PC-9 (cell line): ENCODE data around the gene TECPR1. TPM values are rescaled to one million over a fixed set of nuclear protein-coding genes. Genes with fewer than 3 reads are reported as not detected.

ENCODE experiments used
- BruUV-seq: library from RNA; stranded (reverse); fragments of 400-500 nt; replicated peaks from 2 replicates; lab custom pipeline; 2021; lab: Mats Ljungman, UMichigan
- CTCF ChIA-PET: fragments of 300-600 bp; sonication (Branson Sonifier 250); formaldehyde crosslinking; loops from one replicate; lab custom pipeline; 2022; ENCODE audit warnings: antibody characterized with exemption; lab: Charles Lee
- POLR2A ChIA-PET: fragments of 300-600 bp; sonication (Branson Sonifier 250); formaldehyde crosslinking; loops from one replicate; lab custom pipeline; 2022; ENCODE audit warnings: antibody characterized with exemption; ENCODE audit not compliant: unreplicated experiment; lab: Charles Lee
- DNase-seq, 2 experiments: peaks; one replicate each; pipeline versions ENCODE4 v3.0.0 to v3.0.0-alpha.2; 2015 to 2022; ENCODE audit warnings: mixed read lengths in 1 of 2
- H2AFZ ChIP-seq: fragments of 200-600 bp; sonication (generic); 2 replicates; pipeline ENCODE4 v1.8.1; 2017; ENCODE audit warnings: antibody characterized with exemption
- H3F3A ChIP-seq: fragments of 200-600 bp; sonication (generic); 2 replicates; pipeline ENCODE4 v1.8.1; 2017; ENCODE audit warnings: antibody characterized with exemption, mild to moderate bottlenecking, low read depth; ENCODE audit not compliant: insufficient read depth
- H3K27ac ChIP-seq: fragments of 200-600 bp; sonication (generic); 2 replicates; pipeline ENCODE4 v1.6.1; 2016; ENCODE audit warnings: mixed run types
- H3K27me3 ChIP-seq: fragments of 200-600 bp; sonication (generic); 2 replicates; pipeline ENCODE4 v1.6.1; 2016; ENCODE audit warnings: low read depth, mixed run types; ENCODE audit not compliant: insufficient read depth
- H3K36me3 ChIP-seq: fragments of 200-600 bp; sonication (generic); 2 replicates; pipeline ENCODE4 v1.6.1; 2016; ENCODE audit warnings: low read depth, mixed run types
- H3K4me1 ChIP-seq: fragments of 200-600 bp; sonication (generic); replicated peaks from 2 replicates; pipeline ENCODE4 v1.6.1; 2016; ENCODE audit warnings: mixed run types; ENCODE audit not compliant: insufficient read depth
- H3K4me2 ChIP-seq: fragments of 200-600 bp; sonication (generic); 2 replicates; pipeline ENCODE4 v1.6.1; 2017; ENCODE audit warnings: mixed run types
- H3K4me3 ChIP-seq: fragments of 200-600 bp; sonication (generic); 2 replicates; pipeline ENCODE4 v1.6.1; 2016; ENCODE audit warnings: mixed run types
- H3K79me2 ChIP-seq: fragments of 200-600 bp; sonication (generic); 2 replicates; pipeline ENCODE4 v1.6.1; 2017; ENCODE audit warnings: low read depth, mixed run types
- H3K9me2 ChIP-seq: fragments of 200-600 bp; sonication (generic); 2 replicates; pipeline ENCODE4 v1.8.1; 2017; ENCODE audit warnings: mild to moderate bottlenecking; ENCODE audit not compliant: insufficient read depth
- H3K9me3 ChIP-seq: fragments of 200-600 bp; sonication (generic); 2 replicates; pipeline ENCODE4 v1.8.1; 2016; ENCODE audit warnings: low read depth; ENCODE audit not compliant: insufficient read depth
- H4K20me1 ChIP-seq: fragments of 200-600 bp; sonication (generic); 2 replicates; pipeline ENCODE4 v1.8.1; 2017; ENCODE audit not compliant: insufficient read depth
- EZH2 ChIP-seq: fragments of 200-600 bp; sonication (generic); IDR thresholded peaks from 2 replicates; pipeline ENCODE4 v1.8.0; 2017; ENCODE audit warnings: antibody characterized with exemption, low read depth
- intact Hi-C: fragments of 100-400 bp; cut with micrococcal nuclease; formaldehyde crosslinking; loops from one replicate; pipeline ENCODE4 v1.10.0; 2022; ENCODE audit not compliant: unreplicated experiment
- total RNA-seq: library from RNA; stranded (reverse); gene quantifications from 2 replicates; pipeline ENCODE4 v1.2.3, GENCODE V29; 2021
- TF ChIP-seq, protein P1 (sequence below): fragments of 200-600 bp; sonication (generic); conservative IDR thresholded peaks from 2 replicates; pipeline ENCODE4 v1.6.1; 2017; ENCODE audit warnings: mixed run types, antibody characterized with exemption, mild to moderate bottlenecking, moderate library complexity

The TECPR1 gene
- total RNA-seq, 1 experiment from 2014 or later, result 22.7 TPM

DNA sequence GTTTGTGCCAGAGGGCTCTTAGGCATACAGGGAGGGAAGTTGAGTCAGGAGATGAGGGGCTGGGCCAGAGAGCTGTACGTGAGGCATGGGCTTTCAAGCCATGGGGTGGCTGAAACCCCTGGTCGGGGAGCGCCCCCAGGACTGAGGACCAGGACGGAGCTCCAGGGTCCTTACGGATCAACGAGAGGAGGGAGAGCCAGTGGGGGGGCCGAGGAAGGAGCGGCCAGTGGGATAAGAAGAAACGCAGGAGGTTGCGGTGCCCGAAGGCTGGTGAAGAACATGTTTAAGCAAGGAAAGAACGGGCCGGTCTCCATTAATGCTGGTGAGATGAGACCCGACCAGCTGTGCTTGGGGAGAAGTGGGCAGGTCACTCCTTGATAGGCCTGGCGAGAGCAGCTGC, 84.4 kb downstream of the TECPR1 start:
- intact Hi-C loops, result loop anchor here (1.0 to 5.0 kb wide), 5 partner anchors 61 to 1050 kb away; partner anchors contain the start of genes ASNS, LMTK2 and SDHAF3
- Histone ChIP-seq H3F3A (peaks cover 34% of the 10 kb centered on the region), H3K4me3 (no peak overlapping the region), H3K9me3 (no peaks in the 10 kb centered on the region), H3K36me3 (peaks cover 4% of the 10 kb centered on the region; the same call in 1 of the 2 replicates), H3K4me2 (no peak overlapping the region), H2AFZ (no peak overlapping the region), H3K27ac (no peak overlapping the region), H3K9me2 (no peaks in the 10 kb centered on the region), H3K27me3 (no peaks in the 10 kb centered on the region), H3K79me2 (peaks cover 30% of the 10 kb centered on the region), H4K20me1 (no peaks in the 10 kb centered on the region), H3K4me1 (peaks cover 25% of the 10 kb centered on the region)
- TF ChIP-seq, protein P1, sequence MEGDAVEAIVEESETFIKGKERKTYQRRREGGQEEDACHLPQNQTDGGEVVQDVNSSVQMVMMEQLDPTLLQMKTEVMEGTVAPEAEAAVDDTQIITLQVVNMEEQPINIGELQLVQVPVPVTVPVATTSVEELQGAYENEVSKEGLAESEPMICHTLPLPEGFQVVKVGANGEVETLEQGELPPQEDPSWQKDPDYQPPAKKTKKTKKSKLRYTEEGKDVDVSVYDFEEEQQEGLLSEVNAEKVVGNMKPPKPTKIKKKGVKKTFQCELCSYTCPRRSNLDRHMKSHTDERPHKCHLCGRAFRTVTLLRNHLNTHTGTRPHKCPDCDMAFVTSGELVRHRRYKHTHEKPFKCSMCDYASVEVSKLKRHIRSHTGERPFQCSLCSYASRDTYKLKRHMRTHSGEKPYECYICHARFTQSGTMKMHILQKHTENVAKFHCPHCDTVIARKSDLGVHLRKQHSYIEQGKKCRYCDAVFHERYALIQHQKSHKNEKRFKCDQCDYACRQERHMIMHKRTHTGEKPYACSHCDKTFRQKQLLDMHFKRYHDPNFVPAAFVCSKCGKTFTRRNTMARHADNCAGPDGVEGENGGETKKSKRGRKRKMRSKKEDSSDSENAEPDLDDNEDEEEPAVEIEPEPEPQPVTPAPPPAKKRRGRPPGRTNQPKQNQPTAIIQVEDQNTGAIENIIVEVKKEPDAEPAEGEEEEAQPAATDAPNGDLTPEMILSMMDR, result no peak
- no peak for TF ChIP-seq EZH2
- CTCF ChIA-PET, result interaction anchor here (1.5 kb wide), 2 partner anchors 34 to 144 kb away, joined by 6 to 7 read pairs; no protein-coding TSS in a partner anchor
- POLR2A ChIA-PET, result no interaction called here
- BruUV-seq, result no TSS peak
- DNase-seq, result no peak

DNA sequence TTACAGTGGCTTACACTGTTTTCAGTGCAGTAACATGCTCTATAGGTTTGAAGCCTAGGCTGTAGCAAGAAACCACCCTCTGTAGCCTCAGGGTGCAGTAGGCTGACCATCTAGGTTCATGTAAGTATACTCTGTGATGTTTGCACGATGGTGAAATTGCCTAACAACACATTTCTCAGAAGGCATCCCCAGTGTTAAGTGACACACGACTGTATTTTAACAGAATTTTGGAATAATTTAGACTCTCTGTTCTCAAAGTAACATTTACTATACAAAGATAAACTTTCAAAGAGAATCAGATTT, 85.4 kb downstream of the TECPR1 start:
- H3K4me1 ChIP-seq, result peaks cover 32% of the 10 kb centered on the region
- no peaks in the 10 kb centered on the region for H3K9me2 ChIP-seq
- H3K27ac ChIP-seq, result no peak overlapping the region
- no peaks in the 10 kb centered on the region for H3K9me3 ChIP-seq
- no peak overlapping the region for H2AFZ ChIP-seq
- BruUV-seq, result no TSS peak
- H3K79me2 ChIP-seq, result peaks cover 40% of the 10 kb centered on the region
- H3K4me3 ChIP-seq, result no peak overlapping the region
- ChIA-PET POLR2A (interaction anchor here (0.6 kb wide), 1 partner anchor 13 kb away, joined by 3 read pairs; no protein-coding TSS in a partner anchor), CTCF (interaction anchor here (0.7 to 1.0 kb wide), 2 partner anchors 32 to 144 kb away, joined by 3 to 10 read pairs; no protein-coding TSS in a partner anchor)
- no peak overlapping the region for H3K4me2 ChIP-seq
- intact Hi-C loops, result loop anchor here (5.0 kb wide), 2 partner anchors 79 to 1049 kb away; partner anchors contain the start of gene SDHAF3
- H3K27me3 ChIP-seq, result no peaks in the 10 kb centered on the region
- H4K20me1 ChIP-seq, result no peaks in the 10 kb centered on the region
- TF ChIP-seq, protein P1, result no peak
- TF ChIP-seq EZH2, result no peak
- no peak for DNase-seq
- peaks cover 39% of the 10 kb centered on the region for H3F3A ChIP-seq
- H3K36me3 ChIP-seq, result peaks cover 11% of the 10 kb centered on the region; the same call in 1 of the 2 replicates

DNA sequence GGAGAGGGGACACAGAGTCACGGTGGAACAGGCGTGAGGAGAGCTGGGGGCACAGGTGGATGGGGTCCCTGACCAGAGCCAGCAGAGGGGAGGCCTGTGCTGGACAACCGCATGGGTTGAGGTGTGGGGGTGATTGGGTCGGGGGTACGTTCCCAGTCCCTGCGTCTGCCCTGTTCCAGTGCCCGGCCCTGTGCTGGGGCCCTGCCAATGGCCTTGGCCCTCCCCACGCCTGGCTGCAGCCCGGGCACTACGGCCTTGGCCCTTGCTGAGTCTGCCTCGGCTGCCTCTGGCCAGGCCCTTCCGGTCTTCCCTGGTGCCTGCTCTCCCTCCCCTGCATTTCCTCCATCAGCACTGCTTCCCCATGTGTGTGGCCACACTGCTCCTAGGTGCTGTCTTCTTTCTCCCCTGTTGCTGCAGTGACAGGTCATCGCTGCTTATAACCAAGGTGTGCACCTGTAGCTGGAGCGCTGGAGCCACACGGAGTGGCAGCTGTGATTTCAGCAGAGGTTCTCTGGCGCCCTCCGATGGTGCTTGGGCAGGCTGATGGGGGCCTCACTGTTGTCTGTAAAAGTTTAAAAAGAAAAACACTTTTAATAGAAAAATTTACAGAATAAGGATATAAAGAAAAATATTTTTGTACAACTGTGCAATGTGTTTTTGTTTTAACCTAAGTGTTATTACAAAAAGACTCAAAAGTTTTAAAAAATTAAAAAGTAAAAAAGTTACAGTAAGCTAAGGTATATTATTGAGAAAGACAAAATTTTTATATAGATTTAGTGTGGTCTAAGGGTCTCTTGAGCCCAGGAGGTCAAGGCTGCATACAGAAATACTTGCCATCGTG, 86.0 kb downstream of the TECPR1 start:
- Histone ChIP-seq H4K20me1 (no peaks in the 10 kb centered on the region), H3K4me2 (no peak overlapping the region), H3K9me3 (no peaks in the 10 kb centered on the region), H3K4me1 (peaks cover 32% of the 10 kb centered on the region), H3K4me3 (no peak overlapping the region), H3K27ac (no peak overlapping the region), H3K9me2 (no peaks in the 10 kb centered on the region), H3K79me2 (peaks cover 46% of the 10 kb centered on the region), H3F3A (peaks cover 39% of the 10 kb centered on the region), H3K27me3 (no peaks in the 10 kb centered on the region), H2AFZ (no peak overlapping the region), H3K36me3 (peaks cover 11% of the 10 kb centered on the region)
- DNase-seq, result peak in 1 of 2 experiments; percentile 60
- ChIA-PET CTCF (interaction anchor here (0.6 to 1.1 kb wide), 4 partner anchors 31 to 235 kb away, joined by 3 to 10 read pairs (median 6); partner anchors contain the start of gene BAIAP2L1), POLR2A (interaction anchor here (0.6 kb wide), 1 partner anchor 13 kb away, joined by 3 read pairs; no protein-coding TSS in a partner anchor)
- TF ChIP-seq EZH2, result no peak
- TF ChIP-seq, protein P1, result peak; percentile 75
- no TSS peak for BruUV-seq
- intact Hi-C loops, result loop anchor here (5.0 kb wide), 2 partner anchors 79 to 1049 kb away; partner anchors contain the start of gene SDHAF3

Other genes starting within 250 kb of the TECPR1 start
- 33.3 and 37.1 TPM in 2 replicates for gene LMTK2, start 145.4 kb downstream of the TECPR1 start, total RNA-seq
- 0.53 and 0.79 TPM in 2 replicates for gene BHLHA15, start 40.8 kb downstream of the TECPR1 start, total RNA-seq
- gene BRI3, start 29.5 kb upstream of the TECPR1 start, total RNA-seq, result 239 and 255 TPM in 2 replicates
- 89.4 and 102 TPM in 2 replicates for gene BAIAP2L1, start 148.9 kb upstream of the TECPR1 start, total RNA-seq